Adrenal gland (tissue), 5 donors: Measurements from ENCODE around the gene P3H2.

Experiments
- CTCF ChIP-seq, 6 experiments: fragments of 450-650 bp in 4 of 6; fragments of 200-600 bp in 2 of 6; sonication (generic) in 1 of 6; IDR thresholded peaks; 1 replicate in 5 of 6; 2 replicates in 1 of 6; pipeline versions ENCODE4 v1.5.1 to v1.8.0; 2016 to 2021; ENCODE audit warnings: antibody characterized with exemption in 6 of 6, mild to moderate bottlenecking in 2 of 6, moderate library complexity in 1 of 6
- POLR2A ChIP-seq, 2 donors: fragments of 450-650 bp; IDR thresholded peaks; one replicate each; pipeline ENCODE4 v1.6.1; 2017; ENCODE audit warnings: antibody characterized with exemption in 2 of 2, mild to moderate bottlenecking in 2 of 2, moderate library complexity in 1 of 2
- donor health status: DM: no; HTN: no; CAD: no.

GRCh38 chr3:190159902-190160435 lies 39.3 kb upstream of the P3H2 start:
- no peak for TF ChIP-seq CTCF (IDR thresholded peaks at IDR 0.05)
- no peak for TF ChIP-seq POLR2A (IDR thresholded peaks at IDR 0.05)
